WTC11 (cell line): ENCODE data around the gene AMIGO3.

Source experiments
- CTCF ChIP-seq: fragments of 200-600 bp; IDR thresholded peaks from 2 replicates; pipeline ENCODE4 v1.8.0; 2022; ENCODE audit warnings: antibody characterized with exemption
- SP1 ChIP-seq: sonication (generic); formaldehyde crosslinking; conservative IDR thresholded peaks from 2 replicates; pipeline ENCODE4 v1.8.1; 2022; ENCODE audit warnings: missing genetic modification reagents

- TF ChIP-seq CTCF (no peak), SP1 (CRISPR knock-in tag) (no peak)
Measured at GRCh38 chr3:49718858-49719213, 648 bp downstream of the AMIGO3 start.
